ENCODE measurements around the gene LYG1.
"Not testable (repeated sequence)": the region's sequence is repeated elsewhere in the genome, so short reads cannot be mapped to it uniquely, and the experiment has no call there.

DNA sequence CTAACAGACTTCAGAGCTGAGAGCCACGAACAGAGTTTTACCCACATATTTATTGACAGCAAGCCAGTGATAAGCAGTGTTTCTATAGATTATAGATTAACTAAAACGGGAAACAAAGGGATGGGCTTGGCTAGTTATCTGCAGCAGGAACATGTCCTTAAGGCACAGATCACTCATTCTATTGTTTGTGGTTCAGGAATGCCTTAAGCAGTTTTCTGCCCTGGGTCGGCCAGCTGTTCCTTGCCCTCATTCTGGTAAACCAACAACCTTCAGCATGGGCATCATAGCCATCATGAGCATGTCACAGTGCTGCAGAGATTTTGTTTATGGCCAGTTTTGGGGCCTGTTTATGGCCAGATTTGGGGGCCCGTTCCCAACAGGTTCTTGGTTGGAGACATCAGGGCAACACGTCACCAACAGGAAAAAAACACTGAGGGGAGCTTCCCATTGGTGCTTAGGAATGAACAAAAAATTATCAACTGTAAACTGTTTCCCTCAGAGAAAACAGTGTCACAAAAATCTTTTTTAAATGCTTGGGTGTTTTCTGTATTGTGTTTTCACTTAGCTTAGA, 22.7 kb downstream of the LYG1 start:
- TF ChIP-seq, protein P1, sequence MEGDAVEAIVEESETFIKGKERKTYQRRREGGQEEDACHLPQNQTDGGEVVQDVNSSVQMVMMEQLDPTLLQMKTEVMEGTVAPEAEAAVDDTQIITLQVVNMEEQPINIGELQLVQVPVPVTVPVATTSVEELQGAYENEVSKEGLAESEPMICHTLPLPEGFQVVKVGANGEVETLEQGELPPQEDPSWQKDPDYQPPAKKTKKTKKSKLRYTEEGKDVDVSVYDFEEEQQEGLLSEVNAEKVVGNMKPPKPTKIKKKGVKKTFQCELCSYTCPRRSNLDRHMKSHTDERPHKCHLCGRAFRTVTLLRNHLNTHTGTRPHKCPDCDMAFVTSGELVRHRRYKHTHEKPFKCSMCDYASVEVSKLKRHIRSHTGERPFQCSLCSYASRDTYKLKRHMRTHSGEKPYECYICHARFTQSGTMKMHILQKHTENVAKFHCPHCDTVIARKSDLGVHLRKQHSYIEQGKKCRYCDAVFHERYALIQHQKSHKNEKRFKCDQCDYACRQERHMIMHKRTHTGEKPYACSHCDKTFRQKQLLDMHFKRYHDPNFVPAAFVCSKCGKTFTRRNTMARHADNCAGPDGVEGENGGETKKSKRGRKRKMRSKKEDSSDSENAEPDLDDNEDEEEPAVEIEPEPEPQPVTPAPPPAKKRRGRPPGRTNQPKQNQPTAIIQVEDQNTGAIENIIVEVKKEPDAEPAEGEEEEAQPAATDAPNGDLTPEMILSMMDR (conservative IDR thresholded peaks at IDR 0.05; ENCODE audit: low read depth, low read length): not testable (repeated sequence)
- TF ChIP-seq EZH2 (IDR thresholded peaks at IDR 0.05; ENCODE audit: borderline replicate concordance, low read depth, low read length, poor library complexity, severe bottlenecking): not testable (repeated sequence)
